Ishikawa (cell line): ENCODE data around the gene PMEPA1.
A peak's percentile ranks its signal among the peaks of the same experiment; 100 is the strongest.

Experiments
- CEBPB ChIP-seq: IDR thresholded peaks from 2 replicates; pipeline ENCODE4 v1.6.1; 2012
- CREB1 ChIP-seq: IDR thresholded peaks from 2 replicates; pipeline ENCODE4 v1.6.1; 2012; ENCODE audit warnings: low read depth
- EGR1 ChIP-seq: IDR thresholded peaks from 2 replicates; pipeline ENCODE4 v1.6.1; 2012
- EP300 ChIP-seq: IDR thresholded peaks from 2 replicates; pipeline ENCODE4 v1.6.1; 2012; ENCODE audit warnings: borderline replicate concordance
- FOXM1 ChIP-seq: IDR thresholded peaks from 2 replicates; pipeline ENCODE4 v1.6.1; 2012; ENCODE audit warnings: low read depth, borderline replicate concordance
- MAX ChIP-seq: IDR thresholded peaks from 2 replicates; pipeline ENCODE4 v1.6.1; 2012
- NFIC ChIP-seq: IDR thresholded peaks from 2 replicates; pipeline ENCODE4 v1.6.1; 2012
- REST ChIP-seq: IDR thresholded peaks from 2 replicates; pipeline ENCODE4 v1.6.1; 2012; ENCODE audit warnings: low read depth, mild to moderate bottlenecking
- TCF12 ChIP-seq: IDR thresholded peaks from 2 replicates; pipeline ENCODE4 v1.6.1; 2012; ENCODE audit warnings: low read depth
- TEAD4 ChIP-seq: IDR thresholded peaks from 2 replicates; pipeline ENCODE4 v1.6.1; 2012
- YY1 ChIP-seq: IDR thresholded peaks from 2 replicates; pipeline ENCODE4 v1.6.1; 2012; ENCODE audit warnings: low read depth
- ZBTB7A ChIP-seq: IDR thresholded peaks from 2 replicates; pipeline ENCODE4 v1.6.1; 2012; ENCODE audit warnings: low read depth

Gene PMEPA1

GRCh38 chr20:57661746-57662455 is 47.9 kb downstream of the PMEPA1 start:
- TF ChIP-seq ZBTB7A (0 out of 2 replicates have a peak, but pooled peaks have one; percentile 7), CEBPB (no peak)

GRCh38 chr20:57660922-57661745 is 48.7 kb downstream of the PMEPA1 start:
- TF ChIP-seq TEAD4 (0 out of 2 replicates have a peak, but pooled peaks have one; percentile 9), TCF12 (peak; percentile 51), ZBTB7A (peak; percentile 46; the same call in 1 of the 2 replicates), REST (no peak)

GRCh38 chr20:57660181-57660921 is 49.5 kb downstream of the PMEPA1 start:
- TF ChIP-seq CREB1, result no peak
- no peak for TF ChIP-seq CEBPB
- no peak for TF ChIP-seq TEAD4
- TF ChIP-seq REST, result no peak
- no peak for TF ChIP-seq TCF12
- no peak for TF ChIP-seq NFIC
- no peak for TF ChIP-seq FOXM1
- no peak for TF ChIP-seq EGR1
- TF ChIP-seq MAX, result no peak
- TF ChIP-seq YY1, result no peak
- no peak for TF ChIP-seq EP300

GRCh38 chr20:57659517-57660180 is 50.2 kb downstream of the PMEPA1 start:
- TF ChIP-seq CREB1 (no peak), TCF12 (no peak), REST (no peak), ZBTB7A (no peak), EGR1 (no peak), FOXM1 (no peak), YY1 (no peak)

GRCh38 chr20:57658833-57659516 is 50.8 kb downstream of the PMEPA1 start:
- no peak for TF ChIP-seq CEBPB
